ENCODE data around the gene SLC35D3.

DNA sequence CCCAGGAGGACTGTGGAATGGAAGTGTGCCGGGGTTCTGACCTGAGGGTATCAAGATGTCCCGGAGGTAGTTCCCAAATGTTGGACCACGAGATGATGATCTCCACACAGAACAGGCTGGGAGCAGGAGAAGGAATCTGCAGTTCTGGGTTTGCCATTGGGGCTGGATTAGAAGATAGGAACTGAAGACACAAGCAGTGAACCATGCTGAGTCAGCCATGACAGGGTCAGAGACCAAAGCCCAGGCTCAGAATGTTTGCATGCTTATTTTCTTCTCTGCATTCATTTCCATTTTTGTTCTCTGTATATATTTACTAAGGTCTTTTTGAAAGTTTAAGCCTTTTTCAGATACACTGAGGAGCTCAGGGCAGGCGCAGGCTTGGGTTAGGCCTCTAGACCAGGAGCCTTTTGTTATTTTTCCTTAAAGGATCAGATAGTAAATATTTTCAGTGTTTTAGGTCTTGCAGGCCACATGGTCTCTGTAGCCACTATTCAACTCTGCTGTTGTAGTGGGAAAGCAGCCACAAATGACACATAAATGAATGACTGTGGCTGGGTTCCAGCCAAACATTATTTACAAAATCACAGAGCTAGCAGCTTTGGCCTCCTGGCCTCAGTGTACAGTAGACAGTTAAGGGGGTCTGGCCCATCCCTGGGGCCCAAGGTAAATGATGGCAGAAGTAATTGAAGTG lies 28.5 kb downstream of the SLC35D3 start:
- TF ChIP-seq YY1 (IDR thresholded peaks at IDR 0.05; ENCODE audit: insufficient read depth, insufficient read length) (no peak), ZNF274 (IDR thresholded peaks at IDR 0.05; ENCODE audit: low read depth, low read length) (no peak)

Measured in NT2/D1 (cell line).